A549 (cell line): ENCODE measurements around the gene COPS6.

Experiments
- FOSL2 ChIP-seq, 2 experiments: fragments of 450-650 bp in 1 of 2; fragments of >200 bp in 1 of 2; sonication (Bioruptor Twin) in 1 of 2; formaldehyde crosslinking; IDR thresholded peaks; 2 replicates each; pipeline versions ENCODE4 v1.5.0 to v1.6.1; 2016 to 2020; ENCODE audit warnings: mild to moderate bottlenecking in 1 of 2, moderate library complexity in 1 of 2
- JUN ChIP-seq, 2 experiments: fragments of >200 bp; sonication (Bioruptor Twin); formaldehyde crosslinking; IDR thresholded peaks; 2 replicates in 1 of 2; 3 replicates in 1 of 2; pipeline ENCODE4 v1.6.1; 2016 to 2017
- POLR2A ChIP-seq: IDR thresholded peaks from 2 replicates; pipeline ENCODE4 v1.6.1; 2012; ENCODE audit warnings: mild to moderate bottlenecking, low read length
- POLR2AphosphoS2 ChIP-seq: conservative IDR thresholded peaks from 2 replicates; pipeline ENCODE4 v1.6.1; 2012; ENCODE audit warnings: low read length, improper control_type of control experiment, inconsistent platforms
- SMC3 ChIP-seq: fragments of >200 bp; sonication (Bioruptor Twin); formaldehyde crosslinking; IDR thresholded peaks from 3 replicates; pipeline ENCODE4 v1.6.1; 2018; ENCODE audit warnings: inconsistent platforms
- TFCP2L1 ChIP-seq: fragments of 250-450 bp; sonication (Bioruptor Pico); IDR thresholded peaks from 2 replicates; pipeline ENCODE4 v1.5.0; 2021; ENCODE audit warnings: mild to moderate bottlenecking
- TF ChIP-seq, protein P1 (sequence below): fragments of >200 bp; sonication (Bioruptor Twin); formaldehyde crosslinking; IDR thresholded peaks from 3 replicates; pipeline ENCODE4 v1.5.1; 2016

DNA sequence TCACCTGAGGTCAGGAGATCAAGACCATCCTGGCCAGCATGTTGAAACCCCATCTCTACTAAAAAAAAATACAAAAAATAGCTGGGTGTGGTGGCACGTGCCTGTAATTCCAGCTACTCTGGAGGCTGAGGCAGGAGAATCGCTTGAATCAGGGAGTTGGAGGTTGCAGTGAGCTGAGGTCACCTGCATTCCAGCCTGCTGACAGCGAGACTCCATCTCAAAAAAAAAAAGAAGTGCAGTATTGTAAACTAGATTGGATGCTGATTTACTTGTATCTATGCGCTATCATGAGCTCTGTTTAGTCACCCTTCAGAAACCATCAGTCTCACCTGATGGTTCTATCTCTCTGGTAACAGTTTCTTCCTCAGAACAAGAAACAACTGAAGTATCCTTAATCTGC lies 25.4 kb upstream of the COPS6 start:
- TF ChIP-seq POLR2AphosphoS2: no peak
- TF ChIP-seq TFCP2L1 (CRISPR knock-in tag): no peak
- TF ChIP-seq, protein P1, sequence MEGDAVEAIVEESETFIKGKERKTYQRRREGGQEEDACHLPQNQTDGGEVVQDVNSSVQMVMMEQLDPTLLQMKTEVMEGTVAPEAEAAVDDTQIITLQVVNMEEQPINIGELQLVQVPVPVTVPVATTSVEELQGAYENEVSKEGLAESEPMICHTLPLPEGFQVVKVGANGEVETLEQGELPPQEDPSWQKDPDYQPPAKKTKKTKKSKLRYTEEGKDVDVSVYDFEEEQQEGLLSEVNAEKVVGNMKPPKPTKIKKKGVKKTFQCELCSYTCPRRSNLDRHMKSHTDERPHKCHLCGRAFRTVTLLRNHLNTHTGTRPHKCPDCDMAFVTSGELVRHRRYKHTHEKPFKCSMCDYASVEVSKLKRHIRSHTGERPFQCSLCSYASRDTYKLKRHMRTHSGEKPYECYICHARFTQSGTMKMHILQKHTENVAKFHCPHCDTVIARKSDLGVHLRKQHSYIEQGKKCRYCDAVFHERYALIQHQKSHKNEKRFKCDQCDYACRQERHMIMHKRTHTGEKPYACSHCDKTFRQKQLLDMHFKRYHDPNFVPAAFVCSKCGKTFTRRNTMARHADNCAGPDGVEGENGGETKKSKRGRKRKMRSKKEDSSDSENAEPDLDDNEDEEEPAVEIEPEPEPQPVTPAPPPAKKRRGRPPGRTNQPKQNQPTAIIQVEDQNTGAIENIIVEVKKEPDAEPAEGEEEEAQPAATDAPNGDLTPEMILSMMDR: no peak
- TF ChIP-seq FOSL2 (IDR thresholded peaks at IDR 0.05): no peak
- no peak for TF ChIP-seq FOSL2 (CRISPR knock-in tag; IDR thresholded peaks at IDR 0.05)
- no peak for TF ChIP-seq JUN (IDR thresholded peaks at IDR 0.05)
- TF ChIP-seq POLR2A: no peak
- no peak for TF ChIP-seq SMC3
